WTC11 (cell line): ENCODE results near the gene IL1RAP. TPM values are rescaled to one million over a fixed set of nuclear protein-coding genes. Genes with fewer than 3 reads are reported as not detected.

ENCODE experiments used
- ATAC-seq: fragments of 200-7000 bp; cut with Tn5 transposase; 2 replicates; pipeline ENCODE4 v1.10.0; 2021; ENCODE audit warnings: mild to moderate bottlenecking, moderate library complexity
- CTCF ChIA-PET: fragments of 300-600 bp; sonication (Branson Sonifier 250); formaldehyde crosslinking; loops from one replicate; lab custom pipeline; 2021; ENCODE audit warnings: antibody characterized with exemption; lab: Charles Lee
- POLR2A ChIA-PET: fragments of 350-600 bp; sonication (Branson Sonifier 250); formaldehyde crosslinking; loops from one replicate; lab custom pipeline; 2021; ENCODE audit warnings: antibody characterized with exemption; lab: Charles Lee
- DNase-seq: peaks from one replicate; pipeline ENCODE4 v3.0.0; 2021; ENCODE audit warnings: low spot score
- H3K27ac Mint-ChIP-seq: 2 replicates; pipeline ENCODE4 v1.8.0; 2021; ENCODE audit warnings: mixed read lengths
- H3K27me3 Mint-ChIP-seq: 2 replicates; pipeline ENCODE4 v1.8.0; 2021; ENCODE audit warnings: low read depth, mild to moderate bottlenecking, moderate library complexity, mixed read lengths
- H3K36me3 Mint-ChIP-seq: 2 replicates; pipeline ENCODE4 v1.8.0; 2021; ENCODE audit warnings: mixed read lengths
- H3K4me1 Mint-ChIP-seq: 2 replicates; pipeline ENCODE4 v1.8.0; 2022; ENCODE audit warnings: mixed read lengths
- H3K4me3 Mint-ChIP-seq: 2 replicates; pipeline ENCODE4 v1.8.0; 2021; ENCODE audit warnings: mild to moderate bottlenecking, moderate library complexity, mixed read lengths
- H3K9me3 Mint-ChIP-seq: 2 replicates; pipeline ENCODE4 v1.8.0; 2021; ENCODE audit warnings: mixed read lengths
- AR ChIP-seq: fragments of 250-450 bp; sonication (Bioruptor Pico); IDR thresholded peaks from 2 replicates; pipeline ENCODE4 v1.9.0; 2021; ENCODE audit warnings: mild to moderate bottlenecking
- CBFB ChIP-seq: sonication (generic); formaldehyde crosslinking; IDR thresholded peaks from 2 replicates; pipeline ENCODE4 v1.8.1; 2022; ENCODE audit warnings: mild to moderate bottlenecking, low read depth, missing genetic modification reagents
- CREM ChIP-seq: sonication (generic); formaldehyde crosslinking; IDR thresholded peaks from 2 replicates; pipeline ENCODE4 v1.8.1; 2022; ENCODE audit warnings: mild to moderate bottlenecking, missing genetic modification reagents, moderate library complexity
- GRHL2 ChIP-seq: fragments of 250-450 bp; sonication (Bioruptor Pico); IDR thresholded peaks from 2 replicates; pipeline ENCODE4 v1.8.0; 2022; ENCODE audit warnings: mild to moderate bottlenecking, moderate library complexity; ENCODE audit not compliant: insufficient replicate concordance, severe bottlenecking
- HMGA2 ChIP-seq: fragments of 250-450 bp; sonication (Bioruptor Pico); IDR thresholded peaks from 2 replicates; pipeline ENCODE4 v1.4.0; 2021; ENCODE audit warnings: mild to moderate bottlenecking, moderate library complexity
- JAZF1 ChIP-seq: fragments of 250-450 bp; sonication (Bioruptor Pico); IDR thresholded peaks from 2 replicates; pipeline ENCODE4 v1.9.0; 2021; ENCODE audit warnings: moderate library complexity, mild to moderate bottlenecking, inconsistent platforms
- KAT7 ChIP-seq: sonication (generic); formaldehyde crosslinking; IDR thresholded peaks from 2 replicates; pipeline ENCODE4 v1.8.1; 2023; ENCODE audit warnings: missing genetic modification reagents, mild to moderate bottlenecking, borderline replicate concordance
- MXD4 ChIP-seq: fragments of 250-450 bp; sonication (Bioruptor Pico); IDR thresholded peaks from 2 replicates; pipeline ENCODE4 v1.8.0; 2021; ENCODE audit warnings: mild to moderate bottlenecking, moderate library complexity, borderline replicate concordance
- NFATC4 ChIP-seq: fragments of 250-450 bp; sonication (Bioruptor Pico); IDR thresholded peaks from 2 replicates; pipeline ENCODE4 v1.9.0; 2021; ENCODE audit warnings: mild to moderate bottlenecking
- NFYB ChIP-seq: sonication (generic); formaldehyde crosslinking; conservative IDR thresholded peaks from 2 replicates; pipeline ENCODE4 v1.8.0; 2022; ENCODE audit warnings: low read depth, missing genetic modification reagents
- SMAD3 ChIP-seq: sonication (generic); formaldehyde crosslinking; IDR thresholded peaks from 2 replicates; pipeline ENCODE4 v1.8.0; 2022; ENCODE audit warnings: missing genetic modification reagents, mild to moderate bottlenecking, borderline replicate concordance
- SOX15 ChIP-seq: fragments of 250-450 bp; sonication (Bioruptor Pico); IDR thresholded peaks from 2 replicates; pipeline ENCODE4 v1.9.0; 2021; ENCODE audit warnings: mild to moderate bottlenecking
- TP53 ChIP-seq: sonication (generic); formaldehyde crosslinking; IDR thresholded peaks from 2 replicates; pipeline ENCODE4 v1.8.1; 2023; ENCODE audit warnings: mild to moderate bottlenecking, missing genetic modification reagents
- ZBTB21 ChIP-seq: sonication (generic); formaldehyde crosslinking; IDR thresholded peaks from 2 replicates; pipeline ENCODE4 v1.8.1; 2023; ENCODE audit warnings: mild to moderate bottlenecking, missing genetic modification reagents, borderline replicate concordance
- ZNF138 ChIP-seq: sonication (generic); formaldehyde crosslinking; conservative IDR thresholded peaks from 2 replicates; pipeline ENCODE4 v1.8.1; 2022; ENCODE audit warnings: mild to moderate bottlenecking, moderate library complexity, missing genetic modification reagents
- ZNF263 ChIP-seq: sonication (generic); formaldehyde crosslinking; IDR thresholded peaks from 2 replicates; pipeline ENCODE4 v1.8.1; 2022; ENCODE audit warnings: low read depth, mild to moderate bottlenecking, moderate library complexity, missing genetic modification reagents
- ZNF317 ChIP-seq: sonication (generic); formaldehyde crosslinking; IDR thresholded peaks from 2 replicates; pipeline ENCODE4 v1.8.1; 2023; ENCODE audit warnings: low read depth, mild to moderate bottlenecking, moderate library complexity, missing genetic modification reagents, borderline replicate concordance
- ZNF532 ChIP-seq: fragments of 250-450 bp; sonication (Bioruptor Pico); IDR thresholded peaks from 2 replicates; pipeline ENCODE4 v1.9.0; 2021; ENCODE audit warnings: mild to moderate bottlenecking, borderline replicate concordance
- total RNA-seq: library from RNA; stranded (reverse); gene quantifications from 3 replicates; pipeline ENCODE4 v1.2.3, GENCODE V29; 2021
- TF ChIP-seq, protein P1 (sequence below): sonication (generic); formaldehyde crosslinking; IDR thresholded peaks from 2 replicates; pipeline ENCODE4 v1.8.1; 2022; ENCODE audit warnings: low read depth, missing genetic modification reagents, borderline replicate concordance
- TF ChIP-seq, protein P2 (sequence below): sonication (generic); formaldehyde crosslinking; IDR thresholded peaks from 2 replicates; pipeline ENCODE4 v1.8.0; 2022; ENCODE audit warnings: mild to moderate bottlenecking, missing genetic modification reagents

IL1RAP gene
- total RNA-seq, 1 experiment from 2014 or later: 4.5 TPM

DNA sequence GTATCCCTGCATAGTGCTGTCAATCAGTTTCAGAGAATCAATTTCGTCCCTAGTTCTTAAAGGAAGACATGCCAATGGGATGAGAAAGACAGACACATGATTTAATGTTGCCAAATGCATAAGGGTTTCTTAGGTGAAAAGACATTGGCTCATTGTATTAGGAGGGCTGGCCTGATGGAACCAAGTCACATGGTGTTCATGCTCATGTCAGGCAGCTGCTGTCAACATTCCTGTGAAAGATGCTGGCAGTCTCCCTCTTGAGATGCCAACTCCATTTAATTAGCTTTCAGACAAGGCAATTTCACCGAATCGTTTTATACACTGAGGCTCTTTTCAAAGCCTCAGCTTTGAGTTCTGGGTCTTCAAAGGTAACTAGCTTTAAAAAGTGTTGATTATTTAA is 16.1 kb upstream of the IL1RAP start:
- Mint-ChIP-seq H3K9me3 (no peaks in the 10 kb centered on the region), H3K4me1 (peaks cover 5% of the 10 kb centered on the region; the same call in 1 of the 2 replicates), H3K36me3 (no peaks in the 10 kb centered on the region), H3K4me3 (no peak overlapping the region), H3K27me3 (no peaks in the 10 kb centered on the region), H3K27ac (no peak overlapping the region)
- no peak for ATAC-seq
- CTCF ChIA-PET: no interaction called here
- TF ChIP-seq ZNF263 (CRISPR knock-in tag) (no peak), SOX15 (no peak), NFYB (CRISPR knock-in tag) (no peak), ZNF317 (CRISPR knock-in tag) (no peak), NFATC4 (no peak), CBFB (CRISPR knock-in tag) (no peak), ZBTB21 (CRISPR knock-in tag) (no peak), GRHL2 (CRISPR knock-in tag) (no peak), AR (CRISPR knock-in tag) (no peak), ZNF138 (no peak), SMAD3 (CRISPR knock-in tag) (no peak), MXD4 (CRISPR knock-in tag) (no peak), CREM (no peak), ZNF532 (no peak), KAT7 (CRISPR knock-in tag) (no peak)
- TF ChIP-seq, protein P1, sequence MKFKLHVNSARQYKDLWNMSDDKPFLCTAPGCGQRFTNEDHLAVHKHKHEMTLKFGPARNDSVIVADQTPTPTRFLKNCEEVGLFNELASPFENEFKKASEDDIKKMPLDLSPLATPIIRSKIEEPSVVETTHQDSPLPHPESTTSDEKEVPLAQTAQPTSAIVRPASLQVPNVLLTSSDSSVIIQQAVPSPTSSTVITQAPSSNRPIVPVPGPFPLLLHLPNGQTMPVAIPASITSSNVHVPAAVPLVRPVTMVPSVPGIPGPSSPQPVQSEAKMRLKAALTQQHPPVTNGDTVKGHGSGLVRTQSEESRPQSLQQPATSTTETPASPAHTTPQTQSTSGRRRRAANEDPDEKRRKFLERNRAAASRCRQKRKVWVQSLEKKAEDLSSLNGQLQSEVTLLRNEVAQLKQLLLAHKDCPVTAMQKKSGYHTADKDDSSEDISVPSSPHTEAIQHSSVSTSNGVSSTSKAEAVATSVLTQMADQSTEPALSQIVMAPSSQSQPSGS (CRISPR knock-in tag): no peak
- TF ChIP-seq, protein P2, sequence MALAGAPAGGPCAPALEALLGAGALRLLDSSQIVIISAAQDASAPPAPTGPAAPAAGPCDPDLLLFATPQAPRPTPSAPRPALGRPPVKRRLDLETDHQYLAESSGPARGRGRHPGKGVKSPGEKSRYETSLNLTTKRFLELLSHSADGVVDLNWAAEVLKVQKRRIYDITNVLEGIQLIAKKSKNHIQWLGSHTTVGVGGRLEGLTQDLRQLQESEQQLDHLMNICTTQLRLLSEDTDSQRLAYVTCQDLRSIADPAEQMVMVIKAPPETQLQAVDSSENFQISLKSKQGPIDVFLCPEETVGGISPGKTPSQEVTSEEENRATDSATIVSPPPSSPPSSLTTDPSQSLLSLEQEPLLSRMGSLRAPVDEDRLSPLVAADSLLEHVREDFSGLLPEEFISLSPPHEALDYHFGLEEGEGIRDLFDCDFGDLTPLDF (CRISPR knock-in tag): no peak
- no peak for DNase-seq
- POLR2A ChIA-PET: no interaction called here

DNA sequence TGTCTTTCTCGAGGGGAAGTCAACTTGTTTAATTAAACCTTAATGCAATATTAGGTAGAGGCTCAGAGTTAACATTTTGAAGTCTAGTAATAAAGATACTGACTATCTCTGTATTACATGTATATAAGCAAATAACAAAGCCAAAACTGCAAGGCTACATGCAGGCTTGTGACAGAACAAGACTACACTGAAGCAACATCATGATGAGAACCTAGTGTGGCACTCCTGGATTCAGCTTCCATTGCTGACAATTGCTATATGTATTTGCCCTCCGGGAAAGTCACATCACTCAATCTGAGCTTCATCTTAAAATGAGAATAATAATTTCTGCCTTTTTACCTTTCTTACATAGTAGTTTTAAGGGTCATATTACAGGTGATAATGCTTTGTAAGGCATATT is 15.6 kb upstream of the IL1RAP start:
- no peak for TF ChIP-seq TP53 (CRISPR knock-in tag)
- TF ChIP-seq HMGA2 (CRISPR knock-in tag): no peak
- no peak for TF ChIP-seq SOX15
- TF ChIP-seq JAZF1: no peak
- no peak for TF ChIP-seq ZNF263 (CRISPR knock-in tag)
- no peak for TF ChIP-seq NFYB (CRISPR knock-in tag)
- no peaks in the 10 kb centered on the region for H3K9me3 Mint-ChIP-seq
- DNase-seq: no peak
- POLR2A ChIA-PET: no interaction called here
- ATAC-seq: no peak
- no peaks in the 10 kb centered on the region for H3K36me3 Mint-ChIP-seq
- CTCF ChIA-PET: no interaction called here
- no peaks in the 10 kb centered on the region; the same call in 1 of the 2 replicates for H3K4me1 Mint-ChIP-seq
- no peak overlapping the region for H3K27ac Mint-ChIP-seq
- H3K27me3 Mint-ChIP-seq: no peaks in the 10 kb centered on the region
- H3K4me3 Mint-ChIP-seq: no peak overlapping the region
